ENCODE data around the gene NCKAP5. TPM values are rescaled to one million over a fixed set of nuclear protein-coding genes. Genes with fewer than 3 reads are reported as not detected.

Gene NCKAP5
- total RNA-seq, 1 donor from 2014 or later, result 2.7 TPM

GRCh38 chr2:132646540-132647108 is 921.6 kb downstream of the NCKAP5 start:
- no peak for TF ChIP-seq EZH2 (IDR thresholded peaks at IDR 0.05; ENCODE audit: insufficient read depth, low read length)
- TF ChIP-seq, protein P1, sequence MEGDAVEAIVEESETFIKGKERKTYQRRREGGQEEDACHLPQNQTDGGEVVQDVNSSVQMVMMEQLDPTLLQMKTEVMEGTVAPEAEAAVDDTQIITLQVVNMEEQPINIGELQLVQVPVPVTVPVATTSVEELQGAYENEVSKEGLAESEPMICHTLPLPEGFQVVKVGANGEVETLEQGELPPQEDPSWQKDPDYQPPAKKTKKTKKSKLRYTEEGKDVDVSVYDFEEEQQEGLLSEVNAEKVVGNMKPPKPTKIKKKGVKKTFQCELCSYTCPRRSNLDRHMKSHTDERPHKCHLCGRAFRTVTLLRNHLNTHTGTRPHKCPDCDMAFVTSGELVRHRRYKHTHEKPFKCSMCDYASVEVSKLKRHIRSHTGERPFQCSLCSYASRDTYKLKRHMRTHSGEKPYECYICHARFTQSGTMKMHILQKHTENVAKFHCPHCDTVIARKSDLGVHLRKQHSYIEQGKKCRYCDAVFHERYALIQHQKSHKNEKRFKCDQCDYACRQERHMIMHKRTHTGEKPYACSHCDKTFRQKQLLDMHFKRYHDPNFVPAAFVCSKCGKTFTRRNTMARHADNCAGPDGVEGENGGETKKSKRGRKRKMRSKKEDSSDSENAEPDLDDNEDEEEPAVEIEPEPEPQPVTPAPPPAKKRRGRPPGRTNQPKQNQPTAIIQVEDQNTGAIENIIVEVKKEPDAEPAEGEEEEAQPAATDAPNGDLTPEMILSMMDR (IDR thresholded peaks at IDR 0.05; ENCODE audit: insufficient read depth, low read depth, low read length), result no peak
- H3K4me3 ChIP-seq (ENCODE audit: insufficient read depth, low read depth, low read length), result no peak overlapping the region
- FAIRE-seq (no peak), DNase-seq (ENCODE audit: low read depth) (no peak)
- H3K9me3 Mint-ChIP-seq (ENCODE audit: unreplicated experiment), result no peaks in the 10 kb centered on the region
- no peak overlapping the region for H2AFZ ChIP-seq (ENCODE audit: low read depth, low read length)
- peaks cover 56% of the 10 kb centered on the region for H4K20me1 ChIP-seq (ENCODE audit: insufficient read depth, low read length)
- peaks cover 6% of the 10 kb centered on the region for H3K4me1 Mint-ChIP-seq (ENCODE audit: low read depth, unreplicated experiment)
- peaks cover 17% of the 10 kb centered on the region for H3K36me3 ChIP-seq (ENCODE audit: insufficient read depth, low read length)
- peaks cover 8% of the 10 kb centered on the region for H3K36me3 Mint-ChIP-seq (ENCODE audit: low read depth, unreplicated experiment)
- H3K27me3 ChIP-seq (ENCODE audit: insufficient read depth, low read length), result no peaks in the 10 kb centered on the region
- H3K27ac ChIP-seq (ENCODE audit: low read depth, low read length), result no peak overlapping the region
- H3K27me3 Mint-ChIP-seq (ENCODE audit: low read depth, unreplicated experiment), result no peaks in the 10 kb centered on the region
- no peak overlapping the region for H3K27ac Mint-ChIP-seq (ENCODE audit: unreplicated experiment)
- H3K9me3 ChIP-seq (ENCODE audit: insufficient read depth, low read depth, low read length), result no peaks in the 10 kb centered on the region
- peaks cover 33% of the 10 kb centered on the region for H3K79me2 ChIP-seq (ENCODE audit: insufficient read depth, low read length)
- H3K4me1 ChIP-seq (ENCODE audit: insufficient read depth, low read length), result peaks cover 2% of the 10 kb centered on the region
- no peak overlapping the region for H3K4me2 ChIP-seq (ENCODE audit: low read length)
- H3K4me3 Mint-ChIP-seq (ENCODE audit: unreplicated experiment), result no peak overlapping the region
- no peak overlapping the region for H3K9ac ChIP-seq (ENCODE audit: low read length)

GRCh38 chr2:132645722-132646539 is 922.3 kb downstream of the NCKAP5 start:
- TF ChIP-seq EZH2 (IDR thresholded peaks at IDR 0.05; ENCODE audit: insufficient read depth, low read length), result no peak
- FAIRE-seq, result no peak
- Histone ChIP-seq H3K4me2 (ENCODE audit: low read length) (no peak overlapping the region), H3K36me3 (ENCODE audit: insufficient read depth, low read length) (peaks cover 17% of the 10 kb centered on the region), H3K27ac (ENCODE audit: low read depth, low read length) (no peak overlapping the region), H3K9ac (ENCODE audit: low read length) (no peak overlapping the region), H3K27me3 (ENCODE audit: insufficient read depth, low read length) (no peaks in the 10 kb centered on the region), H3K79me2 (ENCODE audit: insufficient read depth, low read length) (peaks cover 28% of the 10 kb centered on the region), H3K4me3 (ENCODE audit: insufficient read depth, low read depth, low read length) (no peak overlapping the region), H3K4me1 (ENCODE audit: insufficient read depth, low read length) (no peaks in the 10 kb centered on the region), H3K9me3 (ENCODE audit: insufficient read depth, low read depth, low read length) (no peaks in the 10 kb centered on the region), H4K20me1 (ENCODE audit: insufficient read depth, low read length) (peaks cover 50% of the 10 kb centered on the region), H2AFZ (ENCODE audit: low read depth, low read length) (no peak overlapping the region)
- Mint-ChIP-seq H3K9me3 (ENCODE audit: unreplicated experiment) (no peaks in the 10 kb centered on the region), H3K27me3 (ENCODE audit: low read depth, unreplicated experiment) (no peaks in the 10 kb centered on the region), H3K4me3 (ENCODE audit: unreplicated experiment) (no peak overlapping the region), H3K27ac (ENCODE audit: unreplicated experiment) (no peak overlapping the region), H3K4me1 (ENCODE audit: low read depth, unreplicated experiment) (peaks cover 11% of the 10 kb centered on the region), H3K36me3 (ENCODE audit: low read depth, unreplicated experiment) (peaks cover 8% of the 10 kb centered on the region)
- DNase-seq (ENCODE audit: low read depth), result no peak

- DNase-seq (ENCODE audit: low read depth) (no peak), FAIRE-seq (no peak)
- Histone ChIP-seq H2AFZ (ENCODE audit: low read depth, low read length) (no peak overlapping the region), H3K9ac (ENCODE audit: low read length) (no peak overlapping the region), H3K4me1 (ENCODE audit: insufficient read depth, low read length) (no peaks in the 10 kb centered on the region), H3K79me2 (ENCODE audit: insufficient read depth, low read length) (peaks cover 21% of the 10 kb centered on the region), H3K4me2 (ENCODE audit: low read length) (no peak overlapping the region), H4K20me1 (ENCODE audit: insufficient read depth, low read length) (peaks cover 43% of the 10 kb centered on the region), H3K4me3 (ENCODE audit: insufficient read depth, low read depth, low read length) (no peak overlapping the region), H3K27me3 (ENCODE audit: insufficient read depth, low read length) (no peaks in the 10 kb centered on the region), H3K9me3 (ENCODE audit: insufficient read depth, low read depth, low read length) (no peaks in the 10 kb centered on the region), H3K36me3 (ENCODE audit: insufficient read depth, low read length) (peaks cover 17% of the 10 kb centered on the region), H3K27ac (ENCODE audit: low read depth, low read length) (no peak overlapping the region)
- Mint-ChIP-seq H3K27ac (ENCODE audit: unreplicated experiment) (no peak overlapping the region), H3K4me3 (ENCODE audit: unreplicated experiment) (no peak overlapping the region), H3K9me3 (ENCODE audit: unreplicated experiment) (no peaks in the 10 kb centered on the region), H3K27me3 (ENCODE audit: low read depth, unreplicated experiment) (no peaks in the 10 kb centered on the region), H3K36me3 (ENCODE audit: low read depth, unreplicated experiment) (peaks cover 8% of the 10 kb centered on the region), H3K4me1 (ENCODE audit: low read depth, unreplicated experiment) (peaks cover 14% of the 10 kb centered on the region)
- TF ChIP-seq, protein P1 (IDR thresholded peaks at IDR 0.05; ENCODE audit: insufficient read depth, low read depth, low read length), result no peak
- no peak for TF ChIP-seq EZH2 (IDR thresholded peaks at IDR 0.05; ENCODE audit: insufficient read depth, low read length)
These were observed 923.1 kb downstream of the NCKAP5 start for GRCh38 chr2:132645176-132645575.
